ENCODE data around the gene ALOX5. TPM values are rescaled to one million over a fixed set of nuclear protein-coding genes. Genes with fewer than 3 reads are reported as not detected.
A peak's percentile ranks its signal among the peaks of the same experiment; 100 is the strongest.

Gene ALOX5
- total RNA-seq, 1 donor from 2014 or later, result 222 TPM

- intact Hi-C loops (cut with DNase I), result no loop called here
- TF ChIP-seq CTCF (IDR thresholded peaks at IDR 0.05), result no peak
- Histone ChIP-seq H3K27ac (peak overlapping the region; percentile 76), H3K4me3 (no peak overlapping the region), H3K36me3 (no peaks in the 10 kb centered on the region), H3K27me3 (ENCODE audit: low read depth) (no peaks in the 10 kb centered on the region), H3K9me3 (no peaks in the 10 kb centered on the region), H3K4me1 (peaks cover 27% of the 10 kb centered on the region)
- ATAC-seq, result peak; percentile 67 to 70
- DNase-seq, result no peak
Observed at GRCh38 chr10:45470098-45471012, 96.3 kb downstream of the ALOX5 start.

- Histone ChIP-seq H3K4me3 (no peak overlapping the region), H3K27me3 (ENCODE audit: low read depth) (no peaks in the 10 kb centered on the region), H3K27ac (peak overlapping the region; percentile 27), H3K4me1 (peaks cover 27% of the 10 kb centered on the region), H3K36me3 (no peaks in the 10 kb centered on the region), H3K9me3 (peaks cover under 1% of the 10 kb centered on the region)
- no peak for ATAC-seq
- intact Hi-C loops (cut with DNase I), result no loop called here
- no peak for TF ChIP-seq CTCF (IDR thresholded peaks at IDR 0.05)
- no peak for DNase-seq
Observed at GRCh38 chr10:45471059-45471458, 97.0 kb downstream of the ALOX5 start.

- Histone ChIP-seq H3K4me1 (peaks cover 27% of the 10 kb centered on the region), H3K9me3 (peaks cover 7% of the 10 kb centered on the region), H3K36me3 (no peaks in the 10 kb centered on the region), H3K27ac (peak overlapping the region; percentile 27), H3K4me3 (no peak overlapping the region), H3K27me3 (ENCODE audit: low read depth) (no peaks in the 10 kb centered on the region)
- ATAC-seq, result peak in 1 of 2 donors; percentile 15
- intact Hi-C loops (cut with DNase I), result no loop called here
- TF ChIP-seq CTCF (IDR thresholded peaks at IDR 0.05), result no peak
- no peak for DNase-seq
Observed at GRCh38 chr10:45471531-45472310, 97.7 kb downstream of the ALOX5 start.

- DNase-seq (no peak), ATAC-seq (no peak)
Observed at GRCh38 chr10:45473126-45473525, 99.1 kb downstream of the ALOX5 start.

More at GRCh38 chr10:45473126-45473525, 99.1 kb downstream of the ALOX5 start:
- Histone ChIP-seq H3K9me3 (peaks cover 12% of the 10 kb centered on the region), H3K4me1 (peaks cover 27% of the 10 kb centered on the region), H3K27ac (no peak overlapping the region), H3K4me3 (no peak overlapping the region), H3K36me3 (no peaks in the 10 kb centered on the region), H3K27me3 (ENCODE audit: low read depth) (no peaks in the 10 kb centered on the region)
- intact Hi-C loops (cut with DNase I), result no loop called here
- TF ChIP-seq CTCF (IDR thresholded peaks at IDR 0.05), result no peak
